H9 (cell line): ENCODE measurements around the gene INAFM1. TPM values are rescaled to one million over a fixed set of nuclear protein-coding genes. Genes with fewer than 3 reads are reported as not detected.

Experiments
- DNase-seq: peaks from one replicate; pipeline ENCODE4 v3.0.0-alpha.2; 2017
- H2AFZ ChIP-seq: one replicate; pipeline ENCODE4 v1.6.1; 2013; ENCODE audit warnings: mild to moderate bottlenecking, low read length, control low read depth, moderate library complexity
- H2AK5ac ChIP-seq: 2 replicates; pipeline ENCODE4 v1.6.1; 2013; ENCODE audit warnings: low read length, control low read depth, mixed read lengths; ENCODE audit not compliant: insufficient read length
- H2BK120ac ChIP-seq: one replicate; pipeline ENCODE4 v1.6.1; 2013; ENCODE audit warnings: low read depth, mild to moderate bottlenecking, low read length, control low read depth, inconsistent platforms; ENCODE audit not compliant: poor library complexity, severe bottlenecking
- H2BK12ac ChIP-seq: 2 replicates; pipeline ENCODE4 v1.6.1; 2013; ENCODE audit warnings: low read length, control low read depth, mixed read lengths, low read depth; ENCODE audit not compliant: insufficient read length
- H2BK15ac ChIP-seq: 2 replicates; pipeline ENCODE4 v1.6.1; 2013; ENCODE audit warnings: low read depth, low read length, control low read depth
- H2BK20ac ChIP-seq: one replicate; pipeline ENCODE4 v1.6.1; 2013; ENCODE audit warnings: low read depth, mild to moderate bottlenecking, low read length, control low read depth, inconsistent platforms; ENCODE audit not compliant: poor library complexity, severe bottlenecking
- H2BK5ac ChIP-seq: 2 replicates; pipeline ENCODE4 v1.6.1; 2013; ENCODE audit warnings: low read length, control low read depth, mixed read lengths; ENCODE audit not compliant: insufficient read length
- H3K14ac ChIP-seq: 2 replicates; pipeline ENCODE4 v1.6.1; 2013; ENCODE audit warnings: low read length, control low read depth; ENCODE audit not compliant: insufficient read depth
- H3K18ac ChIP-seq: 2 replicates; pipeline ENCODE4 v1.6.1; 2013; ENCODE audit warnings: low read depth, mild to moderate bottlenecking, mixed read lengths, low read length, control low read depth; ENCODE audit not compliant: insufficient read length
- H3K23ac ChIP-seq: 2 replicates; pipeline ENCODE4 v1.6.1; 2013; ENCODE audit warnings: low read length, control low read depth, mixed read lengths, low read depth; ENCODE audit not compliant: insufficient read length
- H3K23me2 ChIP-seq: 2 replicates; pipeline ENCODE4 v1.6.1; 2013; ENCODE audit warnings: low read depth, mild to moderate bottlenecking, mixed read lengths, low read length, control low read depth; ENCODE audit not compliant: insufficient read length, poor library complexity, severe bottlenecking
- H3K27ac ChIP-seq: 2 replicates; pipeline ENCODE4 v1.5.1; 2013; ENCODE audit warnings: low read length, control low read depth, mixed read lengths, low read depth; ENCODE audit not compliant: insufficient read length
- H3K27me3 ChIP-seq: 2 replicates; pipeline ENCODE4 v1.6.1; 2013; ENCODE audit warnings: low read length, control low read depth, inconsistent platforms; ENCODE audit not compliant: insufficient read depth
- H3K4ac ChIP-seq: 2 replicates; pipeline ENCODE4 v1.6.1; 2013; ENCODE audit warnings: low read depth, mild to moderate bottlenecking, control low read depth, inconsistent platforms, low read length, moderate library complexity
- H3K4me1 ChIP-seq: 2 replicates; pipeline ENCODE4 v1.6.1; 2013; ENCODE audit warnings: low read length, control low read depth, inconsistent platforms; ENCODE audit not compliant: insufficient read depth
- H3K4me2 ChIP-seq: 2 replicates; pipeline ENCODE4 v1.6.1; 2013; ENCODE audit warnings: low read length, control low read depth, mixed read lengths; ENCODE audit not compliant: insufficient read length, insufficient read depth
- H3K56ac ChIP-seq: 2 replicates; pipeline ENCODE4 v1.6.1; 2013; ENCODE audit warnings: low read depth, mild to moderate bottlenecking, mixed read lengths, low read length, control low read depth; ENCODE audit not compliant: insufficient read length
- H3K79me1 ChIP-seq: 2 replicates; pipeline ENCODE4 v1.6.1; 2013; ENCODE audit warnings: low read depth, mild to moderate bottlenecking, moderate library complexity, low read length, control low read depth, inconsistent platforms; ENCODE audit not compliant: insufficient read depth, poor library complexity, severe bottlenecking
- H3K79me2 ChIP-seq: 2 replicates; pipeline ENCODE4 v1.6.1; 2013; ENCODE audit warnings: low read length, control low read depth, inconsistent platforms; ENCODE audit not compliant: insufficient read depth
- H3K9ac ChIP-seq: 2 replicates; pipeline ENCODE4 v1.6.1; 2013; ENCODE audit warnings: low read length, control low read depth, mixed read lengths; ENCODE audit not compliant: insufficient read length; ENCODE audit errors: extremely low read depth
- H3K9me3 ChIP-seq: one replicate; pipeline ENCODE4 v1.6.1; 2013; ENCODE audit warnings: low read depth, low read length, inconsistent platforms; ENCODE audit not compliant: control insufficient read depth
- H3T11ph ChIP-seq: one replicate; pipeline ENCODE4 v1.6.1; 2013; ENCODE audit warnings: mild to moderate bottlenecking, low read length, control low read depth, inconsistent platforms
- H4K20me1 ChIP-seq: one replicate; pipeline ENCODE4 v1.6.1; 2013; ENCODE audit not compliant: control insufficient read depth, insufficient read length, insufficient read depth
- H4K5ac ChIP-seq: 2 replicates; pipeline ENCODE4 v1.6.1; 2013; ENCODE audit warnings: low read depth, mild to moderate bottlenecking, mixed read lengths, low read length, control low read depth; ENCODE audit not compliant: insufficient read length
- H4K8ac ChIP-seq: replicated peaks from 2 replicates; pipeline ENCODE4 v1.6.1; 2013; ENCODE audit warnings: low read length, control low read depth, mixed read lengths, low read depth; ENCODE audit not compliant: insufficient read length
- H4K91ac ChIP-seq: 2 replicates; pipeline ENCODE4 v1.6.1; 2013; ENCODE audit warnings: low read depth, mild to moderate bottlenecking, moderate library complexity, mixed read lengths, low read length, control low read depth; ENCODE audit not compliant: insufficient read length
- H3K27ac Mint-ChIP-seq, 3 experiments: 2 replicates in 2 of 3; 3 replicates in 1 of 3; pipeline ENCODE4 v1.8.0; 2020 to 2021; ENCODE audit warnings: mixed read lengths in 3 of 3, mild to moderate bottlenecking in 1 of 3, moderate library complexity in 1 of 3
- H3K27me3 Mint-ChIP-seq: 2 replicates; pipeline ENCODE4 v1.8.0; 2021; ENCODE audit warnings: low read depth, mild to moderate bottlenecking, moderate library complexity, mixed read lengths
- H3K36me3 Mint-ChIP-seq, 3 experiments: 2 replicates in 2 of 3; 3 replicates in 1 of 3; pipeline ENCODE4 v1.8.0; 2020 to 2021; ENCODE audit warnings: low read depth in 3 of 3, mixed read lengths in 3 of 3; ENCODE audit not compliant: insufficient read depth in 1 of 3
- H3K4me1 Mint-ChIP-seq, 2 experiments: 2 replicates each; pipeline ENCODE4 v1.8.0; 2020; ENCODE audit warnings: mixed read lengths in 2 of 2
- H3K4me3 Mint-ChIP-seq, 2 experiments: 2 replicates in 1 of 2; 3 replicates in 1 of 2; pipeline ENCODE4 v1.8.0; 2020 to 2021; ENCODE audit warnings: mild to moderate bottlenecking in 2 of 2, mixed read lengths in 2 of 2, moderate library complexity in 1 of 2
- H3K9me3 Mint-ChIP-seq, 2 experiments: 2 replicates in 1 of 2; 3 replicates in 1 of 2; pipeline ENCODE4 v1.8.0; 2020; ENCODE audit warnings: mild to moderate bottlenecking in 2 of 2, mixed read lengths in 2 of 2, moderate library complexity in 1 of 2
- CTCF ChIP-seq: fragments of 200-600 bp; sonication (generic); conservative IDR thresholded peaks from 3 replicates; pipeline ENCODE4 v1.8.0; 2021; ENCODE audit warnings: antibody characterized with exemption, mild to moderate bottlenecking
- WGBS: extraction: QIAGEN DNeasy Blood & Tissue Kit; methylation state at CpG from one replicate; pipeline ENCODE4 v1.1.7; 2013; ENCODE audit warnings: missing lambda C conversion rate, low lambda C conversion rate, mixed read lengths; ENCODE audit not compliant: insufficient read length; ENCODE audit errors: extremely low coverage; 5-methylcytosine and 5-hydroxymethylcytosine counted together
- total RNA-seq: library from RNA; stranded (reverse); gene quantifications from 2 replicates; pipeline ENCODE4 v1.2.1, GENCODE V29; 2021

The INAFM1 gene
- total RNA-seq, 1 experiment from 2014 or later = 8.5 TPM

- peak; percentile 88 for DNase-seq
- Histone ChIP-seq H4K91ac (no peak overlapping the region), H3K56ac (no peak overlapping the region), H4K5ac (no peak overlapping the region), H2BK5ac (no peak overlapping the region), H3K79me2 (peaks cover 2% of the 10 kb centered on the region; the same call in 1 of the 2 replicates), H2BK15ac (no peak overlapping the region), H3K23ac (no peak overlapping the region), H4K8ac (no peak overlapping the region), H3K9ac (no peak overlapping the region), H3K4me1 (no peaks in the 10 kb centered on the region; the same call in 1 of the 2 replicates), H3K4ac (no peak overlapping the region; the same call in 1 of the 2 replicates), H3K23me2 (peaks cover 30% of the 10 kb centered on the region), H2AFZ (no peak overlapping the region), H4K20me1 (peaks cover 4% of the 10 kb centered on the region), H2BK120ac (no peak overlapping the region), H2AK5ac (no peak overlapping the region), H3K4me2 (peak overlapping the region; percentile 48), H3K79me1 (no peaks in the 10 kb centered on the region), H3K27ac (no peak overlapping the region), H3T11ph (no peak overlapping the region), H3K27me3 (no peaks in the 10 kb centered on the region), H3K18ac (peak overlapping the region; percentile 79), H3K14ac (peak overlapping the region; percentile 85; the same call in 1 of the 2 replicates), H3K9me3 (no peaks in the 10 kb centered on the region), H2BK12ac (no peak overlapping the region), H2BK20ac (no peak overlapping the region)
- TF ChIP-seq CTCF = peak; percentile 23; the same call in 2 of the 3 replicates
- H3K9me3 Mint-ChIP-seq = no peaks in the 10 kb centered on the region; a peak in 1 of 5 replicates
- peaks cover 0 to 20% (median 11%) of the 10 kb centered on the region in 3 experiments; a peak in 5 of 7 replicates for H3K36me3 Mint-ChIP-seq
- H3K27ac Mint-ChIP-seq = peak overlapping the region; percentile 68 to 92 (median 78); a peak in 6 of 7 replicates
- no peaks in the 10 kb centered on the region for H3K27me3 Mint-ChIP-seq
- peaks cover 10 to 19% of the 10 kb centered on the region in 2 experiments for H3K4me1 Mint-ChIP-seq
- H3K4me3 Mint-ChIP-seq = peak overlapping the region; percentile 31 to 82
- no CpG with 5 or more reads among the region's 59 CpGs for WGBS
These were observed 48.8 kb upstream of the INAFM1 start for GRCh38 chr19:47225746-47226425.
